Type B pancreatic cell (in vitro differentiated cells): ENCODE measurements around the gene MED25. TPM values are rescaled to one million over a fixed set of nuclear protein-coding genes. Genes with fewer than 3 reads are reported as not detected.

Experiments
- DNase-seq: peaks from one replicate; pipeline ENCODE4 v3.0.0; 2021; ENCODE audit warnings: mixed read lengths; ENCODE audit not compliant: unreplicated experiment; ENCODE audit errors: extremely low spot score
- H3K27ac Mint-ChIP-seq: 2 replicates; pipeline ENCODE4 v1.8.0; 2021; ENCODE audit warnings: mild to moderate bottlenecking, mixed read lengths
- H3K27me3 Mint-ChIP-seq: 2 replicates; pipeline ENCODE4 v1.8.0; 2021; ENCODE audit warnings: mixed read lengths
- H3K36me3 Mint-ChIP-seq: 2 replicates; pipeline ENCODE4 v1.8.0; 2021; ENCODE audit warnings: mixed read lengths
- H3K4me1 Mint-ChIP-seq: one replicate; pipeline ENCODE4 v1.8.0; 2021; ENCODE audit warnings: mixed read lengths; ENCODE audit not compliant: unreplicated experiment
- H3K4me3 Mint-ChIP-seq: 2 replicates; pipeline ENCODE4 v1.8.0; 2021; ENCODE audit warnings: mild to moderate bottlenecking, mixed read lengths
- H3K9me3 Mint-ChIP-seq: 2 replicates; pipeline ENCODE4 v1.8.0; 2021; ENCODE audit warnings: mixed read lengths
- total RNA-seq: library from RNA; stranded (reverse); gene quantifications from 2 replicates; pipeline ENCODE4 v1.2.1, GENCODE V29; 2021; ENCODE audit warnings: low replicate concordance
- TF ChIP-seq, protein P1 (sequence below): fragments of 200-600 bp; sonication (generic); conservative IDR thresholded peaks from 2 replicates; pipeline ENCODE4 v1.5.0; 2021; ENCODE audit warnings: antibody characterized with exemption, mild to moderate bottlenecking

MED25 gene
- total RNA-seq, 1 donor from 2014 or later = 88.9 TPM

DNA sequence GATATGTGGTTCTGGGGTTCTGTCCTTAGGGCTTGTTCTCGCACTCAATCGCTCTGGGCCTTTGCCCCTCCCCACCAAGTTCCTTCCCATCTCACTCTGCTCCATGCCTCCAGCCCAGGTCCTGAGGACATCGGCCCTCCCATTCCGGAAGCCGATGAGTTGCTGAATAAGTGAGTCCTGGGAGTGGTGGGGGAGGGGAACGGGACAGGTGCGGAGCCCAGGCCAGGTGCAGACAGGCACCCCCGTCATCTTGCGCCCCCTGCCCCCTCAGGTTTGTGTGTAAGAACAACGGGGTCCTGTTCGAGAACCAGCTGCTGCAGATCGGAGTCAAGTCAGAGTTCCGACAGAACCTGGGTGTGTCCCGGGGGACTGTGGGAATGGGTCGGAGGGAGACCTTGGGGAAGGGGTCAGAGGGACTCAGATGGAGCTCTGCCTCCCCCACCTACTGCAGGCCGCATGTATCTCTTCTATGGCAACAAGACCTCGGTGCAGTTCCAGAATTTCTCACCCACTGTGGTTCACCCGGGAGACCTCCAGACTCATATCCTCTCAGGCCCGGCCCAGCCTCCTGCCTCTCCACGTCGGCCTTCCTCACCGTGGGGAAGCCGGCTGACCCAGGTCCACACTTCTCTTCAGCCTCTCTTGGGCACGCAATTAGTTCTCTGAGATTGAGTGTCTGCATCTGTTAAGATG lies 15.1 kb upstream of the MED25 start:
- TF ChIP-seq, protein P1, sequence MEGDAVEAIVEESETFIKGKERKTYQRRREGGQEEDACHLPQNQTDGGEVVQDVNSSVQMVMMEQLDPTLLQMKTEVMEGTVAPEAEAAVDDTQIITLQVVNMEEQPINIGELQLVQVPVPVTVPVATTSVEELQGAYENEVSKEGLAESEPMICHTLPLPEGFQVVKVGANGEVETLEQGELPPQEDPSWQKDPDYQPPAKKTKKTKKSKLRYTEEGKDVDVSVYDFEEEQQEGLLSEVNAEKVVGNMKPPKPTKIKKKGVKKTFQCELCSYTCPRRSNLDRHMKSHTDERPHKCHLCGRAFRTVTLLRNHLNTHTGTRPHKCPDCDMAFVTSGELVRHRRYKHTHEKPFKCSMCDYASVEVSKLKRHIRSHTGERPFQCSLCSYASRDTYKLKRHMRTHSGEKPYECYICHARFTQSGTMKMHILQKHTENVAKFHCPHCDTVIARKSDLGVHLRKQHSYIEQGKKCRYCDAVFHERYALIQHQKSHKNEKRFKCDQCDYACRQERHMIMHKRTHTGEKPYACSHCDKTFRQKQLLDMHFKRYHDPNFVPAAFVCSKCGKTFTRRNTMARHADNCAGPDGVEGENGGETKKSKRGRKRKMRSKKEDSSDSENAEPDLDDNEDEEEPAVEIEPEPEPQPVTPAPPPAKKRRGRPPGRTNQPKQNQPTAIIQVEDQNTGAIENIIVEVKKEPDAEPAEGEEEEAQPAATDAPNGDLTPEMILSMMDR = no peak
- Mint-ChIP-seq H3K4me1 (peaks cover 9% of the 10 kb centered on the region), H3K4me3 (no peak overlapping the region), H3K36me3 (peaks cover 6% of the 10 kb centered on the region), H3K27me3 (no peaks in the 10 kb centered on the region), H3K9me3 (no peaks in the 10 kb centered on the region), H3K27ac (no peak overlapping the region)
- no peak for DNase-seq

DNA sequence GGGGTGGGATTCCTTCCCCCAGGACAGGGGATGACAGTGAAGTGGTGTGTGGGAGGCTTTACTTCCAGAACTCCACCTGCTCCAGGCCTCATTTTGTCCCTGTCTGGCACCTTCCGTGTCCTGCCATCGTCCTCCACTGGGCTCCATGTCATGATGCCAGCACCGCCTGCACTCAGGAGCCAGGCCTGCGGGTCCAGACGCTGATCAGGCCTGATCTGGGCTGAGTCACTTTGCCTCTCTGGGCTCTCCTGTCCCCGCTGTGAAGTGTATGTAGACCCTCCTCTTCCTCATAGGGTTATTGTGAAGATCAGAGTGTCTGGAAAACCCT lies 14.6 kb upstream of the MED25 start:
- TF ChIP-seq, protein P1 = no peak
- H3K36me3 Mint-ChIP-seq = peaks cover 6% of the 10 kb centered on the region
- H3K27me3 Mint-ChIP-seq = no peaks in the 10 kb centered on the region
- peaks cover 9% of the 10 kb centered on the region for H3K4me1 Mint-ChIP-seq
- H3K9me3 Mint-ChIP-seq = no peaks in the 10 kb centered on the region
- no peak overlapping the region for H3K27ac Mint-ChIP-seq
- DNase-seq = no peak
- H3K4me3 Mint-ChIP-seq = no peak overlapping the region

DNA sequence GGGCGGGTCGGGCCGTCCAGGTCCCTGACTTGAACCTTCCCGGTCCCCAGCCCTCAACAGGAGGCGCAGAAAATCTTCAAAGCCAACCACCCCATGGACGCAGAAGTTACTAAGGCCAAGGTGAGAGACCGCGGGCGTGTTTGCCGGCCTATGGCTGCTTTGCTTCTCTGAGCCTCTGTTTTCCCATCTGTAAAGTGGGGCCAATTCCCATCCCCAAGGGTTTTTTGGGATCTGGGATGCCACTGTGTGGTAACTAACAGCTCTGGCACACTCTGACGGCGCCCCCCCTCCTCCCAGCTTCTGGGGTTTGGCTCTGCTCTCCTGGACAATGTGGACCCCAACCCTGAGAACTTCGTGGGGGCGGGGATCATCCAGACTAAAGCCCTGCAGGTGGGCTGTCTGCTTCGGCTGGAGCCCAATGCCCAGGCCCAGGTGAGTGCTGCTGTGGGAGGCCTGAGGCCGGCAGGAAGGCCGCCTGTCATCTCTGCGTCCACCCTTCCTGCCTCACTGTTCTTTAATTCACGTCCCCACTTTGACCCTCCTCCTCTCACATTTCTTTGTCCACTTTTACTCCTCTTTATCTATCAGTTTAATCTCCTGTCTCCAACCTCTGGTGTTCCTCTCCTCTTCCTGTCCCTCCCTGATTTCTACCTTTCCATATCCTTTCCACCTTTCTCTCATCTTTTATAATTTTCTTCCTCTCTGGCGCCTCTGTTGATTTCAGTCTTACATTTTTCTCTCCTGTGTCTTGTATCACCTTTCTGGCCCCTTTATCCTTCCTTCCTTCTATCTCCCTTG lies 12.1 kb upstream of the MED25 start:
- Mint-ChIP-seq H3K36me3 (peaks cover 9% of the 10 kb centered on the region), H3K4me3 (peak overlapping the region; percentile 22), H3K27me3 (no peaks in the 10 kb centered on the region), H3K9me3 (no peaks in the 10 kb centered on the region), H3K27ac (peak overlapping the region; percentile 73), H3K4me1 (peaks cover 20% of the 10 kb centered on the region)
- DNase-seq = no peak
- TF ChIP-seq, protein P1 = no peak

DNA sequence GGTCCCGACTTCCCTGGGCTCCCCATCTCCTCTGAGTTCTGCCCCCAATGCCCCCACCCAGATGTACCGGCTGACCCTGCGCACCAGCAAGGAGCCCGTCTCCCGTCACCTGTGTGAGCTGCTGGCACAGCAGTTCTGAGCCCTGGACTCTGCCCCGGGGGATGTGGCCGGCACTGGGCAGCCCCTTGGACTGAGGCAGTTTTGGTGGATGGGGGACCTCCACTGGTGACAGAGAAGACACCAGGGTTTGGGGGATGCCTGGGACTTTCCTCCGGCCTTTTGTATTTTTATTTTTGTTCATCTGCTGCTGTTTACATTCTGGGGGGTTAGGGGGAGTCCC lies 11.5 kb upstream of the MED25 start:
- Mint-ChIP-seq H3K36me3 (peaks cover 9% of the 10 kb centered on the region), H3K27ac (peak overlapping the region; percentile 73), H3K9me3 (no peaks in the 10 kb centered on the region), H3K27me3 (no peaks in the 10 kb centered on the region), H3K4me1 (peaks cover 20% of the 10 kb centered on the region), H3K4me3 (peak overlapping the region; percentile 22)
- TF ChIP-seq, protein P1 = no peak
- DNase-seq = no peak

DNA sequence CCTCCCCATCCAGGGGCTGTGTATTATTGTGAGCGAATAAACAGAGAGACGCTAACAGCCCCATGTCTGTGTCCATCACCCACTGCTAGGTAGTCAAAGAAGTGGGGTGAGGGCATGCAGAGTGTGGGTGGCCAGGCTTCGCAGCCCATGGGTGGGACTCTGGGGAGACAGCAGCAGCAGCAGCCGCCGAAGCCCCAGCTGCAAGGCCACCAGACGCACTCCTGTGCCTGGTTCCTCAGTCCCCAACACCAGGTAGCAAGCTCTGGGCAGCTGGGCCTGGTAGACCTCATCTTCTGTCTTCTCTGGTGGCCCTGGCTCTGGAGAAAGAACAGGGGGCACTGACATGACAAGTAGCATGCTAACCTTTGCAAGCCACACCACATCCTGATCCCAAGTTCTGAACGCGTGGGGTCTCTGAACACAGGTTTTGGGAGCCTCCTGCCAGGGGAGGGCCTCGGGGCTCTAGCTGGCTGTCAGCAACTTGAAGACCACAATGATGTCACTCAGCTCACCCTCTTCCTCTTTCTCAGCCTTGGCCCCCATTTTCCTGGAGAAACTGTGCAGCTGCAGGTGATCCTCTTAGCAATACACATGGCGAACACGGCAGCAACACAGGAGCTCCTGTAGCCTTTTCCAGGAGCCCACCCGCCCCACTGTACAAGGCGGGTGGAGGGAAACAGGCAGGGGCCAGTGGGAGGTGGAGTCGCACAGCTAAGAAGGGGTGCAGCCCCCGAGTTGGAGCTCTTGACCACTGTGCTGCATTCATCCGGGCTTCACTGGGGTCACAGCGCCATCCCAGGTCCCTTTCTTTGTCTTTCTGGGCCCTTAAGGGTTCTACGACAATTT lies 10.8 kb upstream of the MED25 start:
- no peak for DNase-seq
- H3K4me1 Mint-ChIP-seq = peaks cover 19% of the 10 kb centered on the region
- H3K27ac Mint-ChIP-seq = no peak overlapping the region
- H3K36me3 Mint-ChIP-seq = peaks cover 9% of the 10 kb centered on the region
- H3K27me3 Mint-ChIP-seq = no peaks in the 10 kb centered on the region
- TF ChIP-seq, protein P1 = no peak
- no peaks in the 10 kb centered on the region for H3K9me3 Mint-ChIP-seq
- no peak overlapping the region for H3K4me3 Mint-ChIP-seq
